Common myeloid progenitor, CD34-positive (primary cell): ENCODE results near the gene ABCC3.
A peak's percentile ranks its signal among the peaks of the same experiment; 100 is the strongest.
"Not testable (repeated sequence)": the region's sequence is repeated elsewhere in the genome, so short reads cannot be mapped to it uniquely, and the experiment has no call there.

Source experiments
- CTCF ChIA-PET: fragments of 350-600 bp; sonication (Branson Sonifier 250); formaldehyde crosslinking; loops from one replicate; lab custom pipeline; 2021; ENCODE audit warnings: antibody characterized with exemption; lab: Charles Lee
- POLR2A ChIA-PET: fragments of 350-600 bp; sonication (Branson Sonifier 250); formaldehyde crosslinking; loops from one replicate; lab custom pipeline; 2021; ENCODE audit warnings: antibody characterized with exemption; lab: Charles Lee
- DNase-seq, 3 donors: peaks; one replicate each; pipeline versions ENCODE4 v3.0.0 to v3.0.0-alpha.2; 2013
- H3K27ac ChIP-seq, 2 experiments: 1 replicate in 1 of 2; 2 replicates in 1 of 2; pipeline ENCODE4 v1.7.0; 2013; ENCODE audit warnings: inconsistent platforms in 2 of 2, low read length in 2 of 2, mild to moderate bottlenecking in 2 of 2, low read depth in 1 of 2, moderate library complexity in 1 of 2; ENCODE audit not compliant: severe bottlenecking in 2 of 2, insufficient read depth in 1 of 2, poor library complexity in 1 of 2
- H3K27me3 ChIP-seq, 5 experiments: replicated peaks in 2 of 5; 1 replicate in 3 of 5; 2 replicates in 2 of 5; pipeline versions ENCODE4 v1.6.1 to v1.7.0; 2013; ENCODE audit warnings: low read length in 4 of 5, mild to moderate bottlenecking in 2 of 5, moderate library complexity in 2 of 5, inconsistent platforms in 1 of 5; ENCODE audit not compliant: insufficient read depth in 5 of 5, control insufficient read depth in 4 of 5
- H3K36me3 ChIP-seq, 4 experiments: 1 replicate in 2 of 4; 2 replicates in 2 of 4; pipeline versions ENCODE4 v1.6.1 to v1.7.0; 2013; ENCODE audit warnings: low read length in 3 of 4, control low read depth in 1 of 4, mild to moderate bottlenecking in 1 of 4; ENCODE audit not compliant: control insufficient read depth in 4 of 4, insufficient read depth in 4 of 4
- H3K4me1 ChIP-seq, 4 experiments: 1 replicate in 3 of 4; 2 replicates in 1 of 4; pipeline versions ENCODE4 v1.6.1 to v1.7.1; 2013; ENCODE audit warnings: low read length in 3 of 4, mild to moderate bottlenecking in 3 of 4, control low read depth in 1 of 4, inconsistent platforms in 1 of 4, moderate library complexity in 1 of 4; ENCODE audit not compliant: control insufficient read depth in 4 of 4, insufficient read depth in 4 of 4; ENCODE audit errors: control extremely low read depth in 1 of 4
- H3K4me3 ChIP-seq, 7 experiments: 1 replicate in 4 of 7; 2 replicates in 3 of 7; pipeline versions ENCODE4 v1.5.1 to v1.7.0; 2013; ENCODE audit warnings: mild to moderate bottlenecking in 7 of 7, low read length in 6 of 7, moderate library complexity in 6 of 7, inconsistent platforms in 2 of 7, low read depth in 2 of 7, control low read depth in 1 of 7; ENCODE audit not compliant: insufficient read depth in 4 of 7, control insufficient read depth in 1 of 7; ENCODE audit errors: extremely low read depth in 1 of 7
- H3K9me3 ChIP-seq, 5 experiments: 1 replicate in 4 of 5; 2 replicates in 1 of 5; pipeline versions ENCODE4 v1.6.1 to v1.7.1; 2013; ENCODE audit warnings: low read length in 4 of 5, mild to moderate bottlenecking in 2 of 5, inconsistent platforms in 1 of 5, low read depth in 1 of 5, moderate library complexity in 1 of 5; ENCODE audit not compliant: control insufficient read depth in 4 of 5, insufficient read depth in 2 of 5; ENCODE audit errors: control extremely low read depth in 1 of 5
- WGBS: methylation state at CpG from one replicate; pipeline ENCODE4 v1.1.5; 2013; ENCODE audit not compliant: insufficient coverage; 5-methylcytosine and 5-hydroxymethylcytosine counted together

The ABCC3 gene

DNA sequence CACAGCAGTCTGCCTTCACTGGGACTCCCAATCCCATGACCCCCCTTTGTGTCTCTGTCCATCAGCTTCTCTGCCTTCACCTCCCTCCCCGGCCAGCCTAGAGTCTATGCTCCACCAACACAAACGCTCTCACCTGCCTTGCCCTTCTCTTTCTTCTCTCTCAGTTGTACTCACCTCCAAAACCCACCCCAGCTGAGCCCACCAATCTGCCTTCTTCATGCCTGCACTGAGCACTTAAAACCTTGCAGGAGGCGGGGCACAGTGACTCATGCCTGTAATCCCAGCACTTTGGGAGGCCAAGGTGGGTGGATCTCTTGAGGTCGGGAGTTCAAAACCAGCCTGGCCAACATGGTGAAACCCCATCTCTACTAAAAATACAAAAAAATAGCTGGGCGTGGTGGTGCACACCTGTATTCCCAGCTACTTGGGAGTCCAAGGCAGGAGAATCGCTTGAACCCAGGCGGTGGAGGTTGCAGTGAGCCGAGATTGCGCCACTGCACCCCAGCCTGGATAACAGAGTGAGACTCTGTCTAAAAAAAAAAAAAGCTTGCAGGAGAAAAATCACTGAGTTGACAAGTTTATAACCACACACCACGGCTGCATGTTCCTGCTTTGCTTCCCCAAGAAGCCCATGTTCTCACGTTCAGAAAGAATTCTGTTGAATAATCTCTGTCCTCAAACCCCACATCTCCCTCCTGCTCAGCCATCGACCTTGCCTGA, 46.0 kb downstream of the ABCC3 start:
- 71% methylated on average over 10 of the region's 12 CpGs for WGBS
- not testable (repeated sequence) for H3K27me3 ChIP-seq, H3K27ac ChIP-seq, H3K36me3 ChIP-seq, H3K9me3 ChIP-seq, H3K4me1 ChIP-seq
- DNase-seq, result peak in 2 of 3 donors; percentile 22 to 41
- CTCF ChIA-PET, result interaction anchor here (0.6 to 11.2 kb wide), 9 partner anchors 15 to 137 kb away, joined by 3 to 84 read pairs (median 5); no protein-coding TSS in a partner anchor
- POLR2A ChIA-PET, result interaction anchor here (0.7 kb wide), 1 partner anchor 194 kb away, joined by 3 read pairs; no protein-coding TSS in a partner anchor
- H3K4me3 ChIP-seq, result peak overlapping the region in 4 of 7 experiments; percentile 14 to 59 (median 42)

DNA sequence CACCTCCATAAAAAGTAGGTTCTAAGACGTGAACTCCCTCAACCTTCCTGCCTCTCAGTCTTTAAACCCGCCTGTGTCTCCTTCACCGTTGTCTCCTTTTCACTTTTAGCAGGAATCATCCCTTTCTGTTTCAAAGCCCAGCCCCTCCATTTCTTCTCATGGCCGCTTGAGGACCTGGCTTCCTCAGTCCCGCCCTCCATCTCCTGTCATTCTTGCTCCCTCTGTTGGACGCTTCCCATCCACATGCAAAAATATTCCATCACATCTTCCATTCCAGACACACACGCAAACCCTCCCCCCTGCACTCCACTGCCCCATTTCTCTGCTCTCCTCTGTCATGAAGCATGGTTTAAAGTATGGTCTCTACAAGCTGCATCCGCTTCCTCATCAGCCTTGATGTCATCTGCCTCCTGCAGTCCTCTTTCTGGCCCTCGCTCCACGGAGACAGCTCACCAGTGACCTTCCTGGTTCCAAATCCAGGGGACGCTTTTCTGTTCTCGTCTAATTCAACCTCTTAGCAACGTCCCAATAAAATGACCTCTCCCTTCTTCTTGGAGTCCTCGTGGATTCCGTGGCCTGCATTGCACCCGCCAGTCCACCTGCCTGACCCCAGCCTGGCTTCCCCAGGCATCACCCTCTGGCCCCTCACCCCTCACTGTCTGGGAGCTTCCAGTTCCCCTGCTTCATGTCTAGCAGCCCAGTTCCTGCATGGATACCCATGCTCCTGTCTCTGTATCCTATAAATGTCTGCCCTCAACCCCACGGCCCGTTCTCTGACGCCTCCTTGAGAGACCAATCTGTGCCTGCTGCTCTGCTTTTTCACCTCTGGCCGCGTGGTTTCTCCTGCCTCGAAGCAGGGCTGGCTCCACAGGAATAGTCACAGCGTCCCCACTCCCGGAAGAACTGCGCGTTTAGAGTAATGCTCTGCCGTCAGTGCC, 46.9 kb downstream of the ABCC3 start:
- peak; percentile 72 to 82 (median 80) for DNase-seq
- POLR2A ChIA-PET, result no interaction called here
- CTCF ChIA-PET, result interaction anchor here (0.6 to 11.2 kb wide), 10 partner anchors 14 to 137 kb away, joined by 3 to 84 read pairs (median 4); no protein-coding TSS in a partner anchor

DNA sequence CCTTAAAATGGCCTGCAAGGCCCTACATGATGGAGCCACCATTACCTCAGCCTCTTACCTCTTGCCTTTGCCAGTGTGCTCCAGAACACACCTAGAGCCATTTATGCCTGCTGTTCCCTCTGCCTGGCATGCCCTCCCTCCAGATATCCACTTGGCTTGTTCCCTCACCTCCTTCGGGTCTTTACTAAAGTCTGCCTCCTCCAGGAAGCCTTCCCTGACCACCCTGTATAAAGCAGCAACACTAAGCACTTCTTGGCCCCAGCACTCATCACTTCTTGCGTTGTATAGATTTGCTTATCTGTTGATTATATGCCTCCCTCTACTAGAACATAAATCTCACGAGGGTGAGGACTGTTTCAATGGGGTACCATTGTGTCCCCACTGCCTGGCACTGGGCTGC, 47.8 kb downstream of the ABCC3 start:
- ChIA-PET CTCF (interaction anchor here (0.6 to 11.2 kb wide), 4 partner anchors 15 to 137 kb away, joined by 3 to 84 read pairs (median 3); no protein-coding TSS in a partner anchor), POLR2A (no interaction called here)
- 97% methylated on average over 3 of the region's 3 CpGs for WGBS
- Histone ChIP-seq H3K4me1 (peaks cover 0 to 7% (median 3%) of the 10 kb centered on the region in 4 experiments), H3K27me3 (peaks cover 0 to 9% (median 0%) of the 10 kb centered on the region in 5 experiments), H3K4me3 (no peak overlapping the region), H3K9me3 (no peaks in the 10 kb centered on the region), H3K36me3 (no peaks in the 10 kb centered on the region), H3K27ac (no peak overlapping the region)
- DNase-seq, result no peak

More for the DNA sequence above, 46.9 kb downstream of the ABCC3 start:
- 61% methylated on average over 27 of the region's 27 CpGs for WGBS
- H3K9me3 ChIP-seq, result no peaks in the 10 kb centered on the region
- no peaks in the 10 kb centered on the region for H3K36me3 ChIP-seq
- peaks cover 0 to 9% (median 0%) of the 10 kb centered on the region in 5 experiments for H3K27me3 ChIP-seq
- H3K27ac ChIP-seq, result no peak overlapping the region
- H3K4me1 ChIP-seq, result peaks cover 0 to 7% (median 3%) of the 10 kb centered on the region in 4 experiments
- peak overlapping the region in 4 of 7 experiments; percentile 14 to 59 (median 42) for H3K4me3 ChIP-seq

DNA sequence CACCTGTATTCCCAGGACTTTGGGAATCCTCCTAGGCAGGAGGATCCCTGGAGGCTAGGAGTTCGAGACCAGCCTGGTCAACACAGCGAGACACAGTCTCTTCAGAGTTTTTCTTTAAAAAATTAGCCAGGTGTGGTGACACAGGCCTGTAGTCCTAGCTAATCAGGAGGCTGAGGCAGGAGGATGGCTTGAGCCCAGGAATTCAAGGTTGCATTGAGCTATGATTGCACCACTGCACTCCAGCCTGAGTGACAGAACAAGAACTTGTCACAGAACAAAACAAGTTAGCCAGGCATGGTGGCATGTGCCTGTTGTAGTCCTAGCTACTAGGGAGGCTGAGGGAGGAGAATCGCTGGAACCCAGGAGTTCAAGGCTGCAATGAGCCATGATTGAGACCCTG, 48.3 kb downstream of the ABCC3 start:
- WGBS, result 95% methylated on average over 2 of the region's 3 CpGs
- no peak for DNase-seq
- H3K27me3 ChIP-seq, result peaks cover 0 to 9% (median 0%) of the 10 kb centered on the region in 5 experiments
- ChIA-PET POLR2A (no interaction called here), CTCF (interaction anchor here (11.2 kb wide), 1 partner anchor 56 kb away, joined by 84 read pairs; no protein-coding TSS in a partner anchor)
- H3K4me3 ChIP-seq, result no peak overlapping the region
- no peaks in the 10 kb centered on the region for H3K36me3 ChIP-seq
- no peak overlapping the region for H3K27ac ChIP-seq
- H3K4me1 ChIP-seq, result peaks cover 0 to 7% (median 3%) of the 10 kb centered on the region in 4 experiments
- H3K9me3 ChIP-seq, result no peaks in the 10 kb centered on the region

DNA sequence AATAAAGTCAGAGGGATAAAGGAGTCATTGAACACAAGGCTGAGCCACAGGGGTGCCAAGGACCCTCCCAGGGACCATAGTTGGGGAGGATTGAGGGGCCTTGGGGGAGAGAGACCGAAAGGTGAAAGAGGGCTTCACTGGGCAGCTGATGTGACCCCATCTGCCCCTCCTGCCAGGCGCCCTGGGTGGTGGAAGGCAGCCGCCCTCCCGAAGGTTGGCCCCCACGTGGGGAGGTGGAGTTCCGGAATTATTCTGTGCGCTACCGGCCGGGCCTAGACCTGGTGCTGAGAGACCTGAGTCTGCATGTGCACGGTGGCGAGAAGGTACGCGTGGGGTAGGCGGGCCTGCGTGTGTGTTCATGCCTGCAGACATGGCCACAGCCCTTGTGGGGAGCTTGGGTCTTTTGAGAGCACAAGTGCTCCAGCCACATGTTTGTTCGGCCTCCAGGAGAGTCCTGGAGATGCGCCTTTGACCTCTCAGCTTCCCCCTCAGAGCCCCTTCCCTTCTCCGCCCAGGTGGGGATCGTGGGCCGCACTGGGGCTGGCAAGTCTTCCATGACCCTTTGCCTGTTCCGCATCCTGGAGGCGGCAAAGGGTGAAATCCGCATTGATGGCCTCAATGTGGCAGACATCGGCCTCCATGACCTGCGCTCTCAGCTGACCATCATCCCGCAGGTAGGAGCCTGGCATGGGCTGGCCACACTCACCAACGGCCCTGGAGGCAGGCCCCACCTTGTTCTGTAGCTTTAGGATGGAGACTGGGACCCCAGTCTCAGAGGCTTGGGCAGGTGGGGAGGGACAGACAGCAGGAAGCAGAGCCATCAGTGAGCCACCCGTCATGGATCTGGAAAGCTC, 49.0 kb downstream of the ABCC3 start:
- ChIA-PET POLR2A (no interaction called here), CTCF (interaction anchor here (0.6 to 3.0 kb wide), 7 partner anchors 11 to 146 kb away, joined by 3 to 18 read pairs (median 6); no protein-coding TSS in a partner anchor)
- H3K27me3 ChIP-seq, result peaks cover 0 to 9% (median 0%) of the 10 kb centered on the region in 5 experiments
- peaks cover 0 to 7% (median 3%) of the 10 kb centered on the region in 4 experiments for H3K4me1 ChIP-seq
- 97% methylated on average over 28 of the region's 28 CpGs for WGBS
- no peak overlapping the region for H3K27ac ChIP-seq
- no peaks in the 10 kb centered on the region for H3K36me3 ChIP-seq
- no peak for DNase-seq
- no peaks in the 10 kb centered on the region for H3K9me3 ChIP-seq
- no peak overlapping the region for H3K4me3 ChIP-seq

DNA sequence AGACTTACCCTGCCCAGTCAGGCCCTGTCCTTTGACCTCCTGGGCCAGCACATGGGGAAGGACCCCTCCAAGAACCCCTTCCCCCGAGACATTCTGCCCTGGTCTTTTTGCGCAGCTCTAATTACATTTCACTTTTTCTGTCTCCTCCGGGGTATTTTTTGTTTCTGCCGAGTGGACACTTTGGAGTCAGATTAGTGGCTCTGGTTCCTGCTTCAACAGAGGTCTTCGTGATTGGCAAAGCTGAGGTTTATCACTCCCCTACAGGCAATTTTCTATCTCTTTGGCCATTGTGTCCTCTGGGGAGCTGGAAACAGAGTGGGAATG, 49.6 kb downstream of the ABCC3 start:
- peaks cover 0 to 7% (median 0%) of the 10 kb centered on the region in 5 experiments for H3K27me3 ChIP-seq
- ChIA-PET CTCF (interaction anchor here (0.7 to 3.0 kb wide), 6 partner anchors 11 to 147 kb away, joined by 3 to 18 read pairs (median 6); no protein-coding TSS in a partner anchor), POLR2A (no interaction called here)
- 96% methylated on average over 4 of the region's 5 CpGs for WGBS
- no peak overlapping the region for H3K4me3 ChIP-seq
- H3K4me1 ChIP-seq, result peaks cover 0 to 7% (median 4%) of the 10 kb centered on the region in 4 experiments
- no peaks in the 10 kb centered on the region for H3K9me3 ChIP-seq
- no peak overlapping the region for H3K27ac ChIP-seq
- no peak for DNase-seq
- no peaks in the 10 kb centered on the region for H3K36me3 ChIP-seq
